HCT116 (cell line): Measurements from ENCODE around the gene KRT33A. TPM values are rescaled to one million over a fixed set of nuclear protein-coding genes. Genes with fewer than 3 reads are reported as not detected.

Source experiments
- ATAC-seq: fragments of 200-7000 bp; cut with Tn5 transposase; 2 replicates; pipeline ENCODE4 v1.9.1; 2020; ENCODE audit warnings: mild to moderate bottlenecking, moderate library complexity
- BruUV-seq: library from RNA; stranded (reverse); fragments of 400-500 nt; replicated peaks from 2 replicates; lab custom pipeline; 2021; lab: Mats Ljungman, UMichigan
- CTCF ChIA-PET: fragments of 300-600 bp; sonication (Branson Sonifier 250); formaldehyde crosslinking; loops from one replicate; lab custom pipeline; 2021; ENCODE audit warnings: antibody characterized with exemption; lab: Charles Lee
- POLR2A ChIA-PET: fragments of 300-600, 350-600 bp; sonication (Branson Sonifier 250); formaldehyde crosslinking; loops from one replicate; lab custom pipeline; 2021; ENCODE audit warnings: antibody characterized with exemption; lab: Charles Lee
- RAD21 ChIA-PET, 2 experiments: fragments of 300-600 bp; sonication (Branson Sonifier 250); formaldehyde crosslinking; loops; one replicate each; lab custom pipeline; 2023; ENCODE audit warnings: low total read pairs in 2 of 2; ENCODE audit not compliant: uncharacterized antibody in 2 of 2, unreplicated experiment in 2 of 2, low non-redundant PET in 1 of 2; lab: Charles Lee
- DNase-seq: peaks from one replicate; pipeline ENCODE4 v3.0.0-alpha.2; 2010; ENCODE audit warnings: low read depth, low spot score
- H2AFZ ChIP-seq: fragments of 200-600 bp; shearing (Covaris generic), sonication (generic); 2 replicates; pipeline ENCODE4 v1.6.1; 2017; ENCODE audit warnings: low read depth, mixed run types, mixed read lengths, antibody characterized with exemption, low read length; ENCODE audit not compliant: poor library complexity, severe bottlenecking
- H3K27ac ChIP-seq: 2 replicates; pipeline ENCODE4 v1.5.1; 2012; ENCODE audit warnings: low read depth, low read length
- H3K27me3 ChIP-seq: fragments of 200-600 bp; sonication (generic); 2 replicates; pipeline ENCODE4 v1.6.1; 2016; ENCODE audit warnings: mixed run types, low read length, mixed read lengths; ENCODE audit not compliant: insufficient read depth
- H3K36me3 ChIP-seq, 2 experiments: fragments of 200-500 bp in 1 of 2; fragments of 200-600 bp in 1 of 2; sonication (Bioruptor generic) in 1 of 2; sonication (generic) in 1 of 2; 2 replicates each; pipeline versions ENCODE4 v1.5.1 to v1.6.1; 2014 to 2016; ENCODE audit warnings: low read length in 2 of 2, inconsistent platforms in 1 of 2, mixed read lengths in 1 of 2, mixed run types in 1 of 2; ENCODE audit not compliant: insufficient read depth in 2 of 2, control insufficient read depth in 1 of 2
- H3K4me1 ChIP-seq, 2 experiments: fragments of 200-600 bp in 1 of 2; sonication (generic) in 1 of 2; 2 replicates each; pipeline versions ENCODE4 v1.5.1 to v1.6.1; 2012 to 2017; ENCODE audit warnings: low read length in 2 of 2, inconsistent platforms in 1 of 2, mild to moderate bottlenecking in 1 of 2, mixed read lengths in 1 of 2, mixed run types in 1 of 2, moderate library complexity in 1 of 2; ENCODE audit not compliant: insufficient read depth in 2 of 2, control insufficient read depth in 1 of 2
- H3K4me2 ChIP-seq: fragments of 200-600 bp; sonication (generic); 2 replicates; pipeline ENCODE4 v1.6.1; 2017; ENCODE audit warnings: mixed run types, low read length, mixed read lengths
- H3K4me3 ChIP-seq, 2 experiments: fragments of 200-600 bp in 1 of 2; sonication (generic) in 1 of 2; replicated peaks in 1 of 2; 2 replicates each; pipeline ENCODE4 v1.5.1; 2011 to 2016; ENCODE audit warnings: low read length in 2 of 2, control low read depth in 1 of 2, low read depth in 1 of 2, mild to moderate bottlenecking in 1 of 2, mixed read lengths in 1 of 2, mixed run types in 1 of 2
- H3K79me2 ChIP-seq: fragments of 200-600 bp; sonication (generic); 2 replicates; pipeline ENCODE4 v1.6.1; 2017; ENCODE audit warnings: mild to moderate bottlenecking, mixed run types, low read length, moderate library complexity, mixed read lengths; ENCODE audit not compliant: insufficient read depth
- H3K9ac ChIP-seq: fragments of 200-600 bp; sonication (generic); 2 replicates; pipeline ENCODE4 v1.6.1; 2016; ENCODE audit warnings: low read length, mixed read lengths
- H3K9me2 ChIP-seq: fragments of 200-600 bp; sonication (generic), shearing (Covaris generic); 2 replicates; pipeline ENCODE4 v1.6.1; 2017; ENCODE audit warnings: mixed run types, mild to moderate bottlenecking, moderate library complexity; ENCODE audit not compliant: insufficient read depth
- H3K9me3 ChIP-seq, 2 experiments: fragments of 200-500 bp in 1 of 2; fragments of 200-600 bp in 1 of 2; sonication (Bioruptor generic) in 1 of 2; sonication (generic) in 1 of 2; 2 replicates each; pipeline ENCODE4 v1.6.1; 2014 to 2017; ENCODE audit warnings: low read length in 2 of 2, mixed read lengths in 2 of 2, inconsistent platforms in 1 of 2, low read depth in 1 of 2, mild to moderate bottlenecking in 1 of 2, mixed run types in 1 of 2, moderate library complexity in 1 of 2; ENCODE audit not compliant: control insufficient read depth in 1 of 2, insufficient read depth in 1 of 2
- H4K20me1 ChIP-seq: fragments of 200-600 bp; sonication (generic), shearing (Covaris generic); 2 replicates; pipeline ENCODE4 v1.6.1; 2017; ENCODE audit warnings: mixed run types, mild to moderate bottlenecking, moderate library complexity; ENCODE audit not compliant: insufficient read depth
- EGR1 ChIP-seq: IDR thresholded peaks from 2 replicates; pipeline ENCODE4 v1.6.1; 2012; ENCODE audit warnings: low read depth
- ELF1 ChIP-seq: IDR thresholded peaks from 2 replicates; pipeline ENCODE4 v1.6.1; 2012; ENCODE audit warnings: low read depth, borderline replicate concordance
- EZH2 ChIP-seq: fragments of 200-600 bp; sonication (generic); IDR thresholded peaks from 2 replicates; pipeline ENCODE4 v1.6.1; 2017; ENCODE audit warnings: antibody characterized with exemption, mixed run types
- EZH2phosphoT487 ChIP-seq: fragments of 200-600 bp; IDR thresholded peaks from 2 replicates; pipeline ENCODE4 v1.6.1; 2018; ENCODE audit warnings: antibody characterized with exemption, borderline replicate concordance
- JUND ChIP-seq: IDR thresholded peaks from 2 replicates; pipeline ENCODE4 v1.6.1; 2012
- POLR2AphosphoS5 ChIP-seq: IDR thresholded peaks from 2 replicates; pipeline ENCODE4 v1.6.1; 2011; ENCODE audit warnings: mild to moderate bottlenecking, low read depth, low read length, moderate library complexity
- RAD21 ChIP-seq: IDR thresholded peaks from 2 replicates; pipeline ENCODE4 v1.6.1; 2012; ENCODE audit warnings: low read depth, mild to moderate bottlenecking
- SIN3A ChIP-seq: IDR thresholded peaks from 2 replicates; pipeline ENCODE4 v1.6.1; 2012; ENCODE audit warnings: low read depth
- SRF ChIP-seq: IDR thresholded peaks from 2 replicates; pipeline ENCODE4 v1.6.1; 2012; ENCODE audit warnings: low read depth
- TCF7L2 ChIP-seq: IDR thresholded peaks from 2 replicates; pipeline ENCODE4 v1.7.0; 2011; ENCODE audit warnings: borderline replicate concordance, inconsistent platforms; ENCODE audit not compliant: insufficient read depth, insufficient read length; ENCODE audit errors: extremely low read depth
- YY1 ChIP-seq: IDR thresholded peaks from 2 replicates; pipeline ENCODE4 v1.6.1; 2011; ENCODE audit warnings: low read length, low read depth, moderate library complexity, mild to moderate bottlenecking; ENCODE audit not compliant: insufficient replicate concordance; ENCODE audit errors: extremely low read depth
- ZFX ChIP-seq: fragments of 450-650 bp; IDR thresholded peaks from 2 replicates; pipeline ENCODE4 v1.6.1; 2017
- ZNF274 ChIP-seq: fragments of 200-500 bp; sonication (Bioruptor generic); IDR thresholded peaks from 2 replicates; pipeline ENCODE4 v1.6.1; 2014; ENCODE audit warnings: mild to moderate bottlenecking, low read depth, low read length, inconsistent platforms
- intact Hi-C: fragments of 100-400 bp; cut with micrococcal nuclease; formaldehyde crosslinking; loops from 2 replicates; pipeline ENCODE4 v1.10.0; 2022
- total RNA-seq: library from RNA; stranded (reverse); gene quantifications from one replicate; pipeline ENCODE4 v1.2.1, GENCODE V29; 2021; ENCODE audit not compliant: unreplicated experiment
- TF ChIP-seq, protein P1 (sequence below), 3 experiments: fragments of 200-600 bp in 1 of 3; sonication (generic) in 1 of 3; IDR thresholded peaks in 2 of 3; conservative IDR thresholded peaks in 1 of 3; 2 replicates each; pipeline ENCODE4 v1.5.1; 2012 to 2017; ENCODE audit warnings: low read depth in 2 of 3, low read length in 2 of 3, antibody characterized with exemption in 1 of 3, borderline replicate concordance in 1 of 3, control low read depth in 1 of 3, mild to moderate bottlenecking in 1 of 3, mixed read lengths in 1 of 3, mixed run types in 1 of 3, moderate library complexity in 1 of 3; ENCODE audit not compliant: insufficient read depth in 1 of 3
- TF ChIP-seq, protein P2 (sequence below): IDR thresholded peaks from 2 replicates; pipeline ENCODE4 v1.6.1; 2012
- TF ChIP-seq, protein P3 (sequence below): IDR thresholded peaks from 2 replicates; pipeline ENCODE4 v1.6.1; 2012; ENCODE audit warnings: low read depth
- TF ChIP-seq, protein P4 (sequence below): IDR thresholded peaks from 2 replicates; pipeline ENCODE4 v1.6.1; 2012

Gene KRT33A
- total RNA-seq, 1 experiment from 2014 or later: not detected

DNA sequence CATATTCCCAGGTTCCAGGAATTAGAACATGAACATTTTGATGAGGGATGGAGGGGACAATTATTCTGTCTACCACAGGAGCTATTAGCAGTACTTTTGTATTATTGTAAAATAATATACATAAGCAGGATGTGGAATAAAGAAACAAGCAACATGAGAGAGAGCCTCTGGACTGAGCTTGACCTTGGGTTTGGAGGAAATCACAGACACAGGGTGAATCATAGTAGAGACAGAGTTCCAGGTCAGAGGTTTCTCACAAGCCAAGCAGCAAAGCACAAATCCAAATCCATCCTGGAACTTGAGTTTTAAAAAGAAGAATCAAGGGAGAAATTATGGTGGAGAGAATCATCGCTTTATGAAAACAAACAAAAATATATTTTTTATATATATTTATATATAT lies 41.6 kb upstream of the KRT33A start:
- DNase-seq: no peak

More for the DNA sequence above, 41.6 kb upstream of the KRT33A start:
- no peak for ATAC-seq
- no TSS peak for BruUV-seq
- no peaks in the 10 kb centered on the region for H4K20me1 ChIP-seq
- no peaks in the 10 kb centered on the region for H3K27me3 ChIP-seq
- no peaks in the 10 kb centered on the region for H3K9me2 ChIP-seq
- H3K9me3 ChIP-seq: peaks cover 0 to 7% of the 10 kb centered on the region in 2 experiments; a peak in 1 of 4 replicates
- no peak overlapping the region for H3K4me2 ChIP-seq
- CTCF ChIA-PET: no interaction called here
- no peak overlapping the region for H3K9ac ChIP-seq
- peaks cover 2 to 17% of the 10 kb centered on the region in 2 experiments; a peak in 2 of 4 replicates for H3K4me1 ChIP-seq
- H3K4me3 ChIP-seq: no peak overlapping the region
- POLR2A ChIA-PET: no interaction called here
- H3K79me2 ChIP-seq: no peaks in the 10 kb centered on the region
- RAD21 ChIA-PET: no interaction called here
- no peaks in the 10 kb centered on the region for H3K36me3 ChIP-seq
- intact Hi-C loops: no loop called here
- no peak overlapping the region for H3K27ac ChIP-seq
- TF ChIP-seq POLR2AphosphoS5 (no peak), SRF (no peak), TCF7L2 (no peak), SIN3A (no peak), JUND (no peak), ZNF274 (no peak), ELF1 (no peak), RAD21 (no peak), ZFX (no peak), YY1 (no peak), EZH2phosphoT487 (no peak), EGR1 (no peak), EZH2 (no peak)
- TF ChIP-seq, protein P1, sequence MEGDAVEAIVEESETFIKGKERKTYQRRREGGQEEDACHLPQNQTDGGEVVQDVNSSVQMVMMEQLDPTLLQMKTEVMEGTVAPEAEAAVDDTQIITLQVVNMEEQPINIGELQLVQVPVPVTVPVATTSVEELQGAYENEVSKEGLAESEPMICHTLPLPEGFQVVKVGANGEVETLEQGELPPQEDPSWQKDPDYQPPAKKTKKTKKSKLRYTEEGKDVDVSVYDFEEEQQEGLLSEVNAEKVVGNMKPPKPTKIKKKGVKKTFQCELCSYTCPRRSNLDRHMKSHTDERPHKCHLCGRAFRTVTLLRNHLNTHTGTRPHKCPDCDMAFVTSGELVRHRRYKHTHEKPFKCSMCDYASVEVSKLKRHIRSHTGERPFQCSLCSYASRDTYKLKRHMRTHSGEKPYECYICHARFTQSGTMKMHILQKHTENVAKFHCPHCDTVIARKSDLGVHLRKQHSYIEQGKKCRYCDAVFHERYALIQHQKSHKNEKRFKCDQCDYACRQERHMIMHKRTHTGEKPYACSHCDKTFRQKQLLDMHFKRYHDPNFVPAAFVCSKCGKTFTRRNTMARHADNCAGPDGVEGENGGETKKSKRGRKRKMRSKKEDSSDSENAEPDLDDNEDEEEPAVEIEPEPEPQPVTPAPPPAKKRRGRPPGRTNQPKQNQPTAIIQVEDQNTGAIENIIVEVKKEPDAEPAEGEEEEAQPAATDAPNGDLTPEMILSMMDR (IDR thresholded peaks at IDR 0.05 in 2 of 3, conservative IDR thresholded peaks at IDR 0.05 in 1 of 3; ENCODE audit: borderline replicate concordance in 1 of 3, insufficient read depth in 1 of 3, low read depth in 2 of 3, low read length in 2 of 3): no peak
- TF ChIP-seq, protein P2, sequence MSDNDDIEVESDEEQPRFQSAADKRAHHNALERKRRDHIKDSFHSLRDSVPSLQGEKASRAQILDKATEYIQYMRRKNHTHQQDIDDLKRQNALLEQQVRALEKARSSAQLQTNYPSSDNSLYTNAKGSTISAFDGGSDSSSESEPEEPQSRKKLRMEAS: no peak
- TF ChIP-seq, protein P3, sequence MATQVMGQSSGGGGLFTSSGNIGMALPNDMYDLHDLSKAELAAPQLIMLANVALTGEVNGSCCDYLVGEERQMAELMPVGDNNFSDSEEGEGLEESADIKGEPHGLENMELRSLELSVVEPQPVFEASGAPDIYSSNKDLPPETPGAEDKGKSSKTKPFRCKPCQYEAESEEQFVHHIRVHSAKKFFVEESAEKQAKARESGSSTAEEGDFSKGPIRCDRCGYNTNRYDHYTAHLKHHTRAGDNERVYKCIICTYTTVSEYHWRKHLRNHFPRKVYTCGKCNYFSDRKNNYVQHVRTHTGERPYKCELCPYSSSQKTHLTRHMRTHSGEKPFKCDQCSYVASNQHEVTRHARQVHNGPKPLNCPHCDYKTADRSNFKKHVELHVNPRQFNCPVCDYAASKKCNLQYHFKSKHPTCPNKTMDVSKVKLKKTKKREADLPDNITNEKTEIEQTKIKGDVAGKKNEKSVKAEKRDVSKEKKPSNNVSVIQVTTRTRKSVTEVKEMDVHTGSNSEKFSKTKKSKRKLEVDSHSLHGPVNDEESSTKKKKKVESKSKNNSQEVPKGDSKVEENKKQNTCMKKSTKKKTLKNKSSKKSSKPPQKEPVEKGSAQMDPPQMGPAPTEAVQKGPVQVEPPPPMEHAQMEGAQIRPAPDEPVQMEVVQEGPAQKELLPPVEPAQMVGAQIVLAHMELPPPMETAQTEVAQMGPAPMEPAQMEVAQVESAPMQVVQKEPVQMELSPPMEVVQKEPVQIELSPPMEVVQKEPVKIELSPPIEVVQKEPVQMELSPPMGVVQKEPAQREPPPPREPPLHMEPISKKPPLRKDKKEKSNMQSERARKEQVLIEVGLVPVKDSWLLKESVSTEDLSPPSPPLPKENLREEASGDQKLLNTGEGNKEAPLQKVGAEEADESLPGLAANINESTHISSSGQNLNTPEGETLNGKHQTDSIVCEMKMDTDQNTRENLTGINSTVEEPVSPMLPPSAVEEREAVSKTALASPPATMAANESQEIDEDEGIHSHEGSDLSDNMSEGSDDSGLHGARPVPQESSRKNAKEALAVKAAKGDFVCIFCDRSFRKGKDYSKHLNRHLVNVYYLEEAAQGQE: no peak
- TF ChIP-seq, protein P4, sequence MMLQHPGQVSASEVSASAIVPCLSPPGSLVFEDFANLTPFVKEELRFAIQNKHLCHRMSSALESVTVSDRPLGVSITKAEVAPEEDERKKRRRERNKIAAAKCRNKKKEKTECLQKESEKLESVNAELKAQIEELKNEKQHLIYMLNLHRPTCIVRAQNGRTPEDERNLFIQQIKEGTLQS: no peak
- no peak overlapping the region for H2AFZ ChIP-seq
